GM12892 (cell line): ENCODE measurements around the gene GABPA.

ENCODE experiments used
- POLR2A ChIP-seq: IDR thresholded peaks from 2 replicates; pipeline ENCODE4 v1.6.1; 2011; ENCODE audit warnings: low read depth, low read length, control low read depth
- POLR2AphosphoS5 ChIP-seq: IDR thresholded peaks from 2 replicates; pipeline ENCODE4 v1.6.1; 2011; ENCODE audit warnings: low read depth, low read length, control low read depth
- TAF1 ChIP-seq: IDR thresholded peaks from 2 replicates; pipeline ENCODE4 v1.6.1; 2011; ENCODE audit warnings: low read depth, mild to moderate bottlenecking, control low read depth, low read length, borderline replicate concordance

- TF ChIP-seq POLR2A, result no peak
- TF ChIP-seq POLR2AphosphoS5, result no peak
- no peak for TF ChIP-seq TAF1
These were observed 53.9 kb downstream of the GABPA start for GRCh38 chr21:25788677-25789076.
